ENCODE measurements around the gene OXLD1. TPM values are rescaled to one million over a fixed set of nuclear protein-coding genes. Genes with fewer than 3 reads are reported as not detected.

OXLD1 gene
- total RNA-seq, 4 donors from 2014 or later, result 17.6 to 54.5 (median 37.4) TPM

DNA sequence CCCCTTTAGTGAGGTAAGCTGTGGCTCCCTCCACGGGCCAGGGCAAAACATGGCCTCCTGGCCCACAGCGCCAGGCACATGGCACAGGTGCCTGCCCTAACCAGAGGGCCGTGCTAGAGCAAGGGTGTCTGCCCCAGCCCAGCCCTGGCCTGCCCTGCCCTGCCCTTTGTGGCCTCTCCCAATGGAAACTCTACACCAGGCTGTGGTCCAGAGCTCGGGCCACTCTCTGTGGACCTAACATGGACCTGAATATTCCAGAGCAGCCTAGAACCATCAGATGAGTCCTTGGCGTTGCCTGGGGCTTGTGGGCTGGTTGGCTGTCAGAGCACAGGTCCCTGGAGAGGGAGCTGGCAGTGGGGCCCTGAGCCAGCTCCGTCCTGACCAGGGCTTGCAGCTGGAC lies 28.8 kb upstream of the OXLD1 start:
- intact Hi-C loops (cut with DNase I), result no loop called here
- H3K27ac ChIP-seq, result no peak overlapping the region
- no peaks in the 10 kb centered on the region for H3K27me3 ChIP-seq
- 100% methylated on average over 2 of the region's 6 CpGs; no CpG with 5 or more reads in 1 of the 2 donors for WGBS, 2 donors
- H3K9me3 ChIP-seq, result no peaks in the 10 kb centered on the region
- peaks cover 80 to 100% (median 88%) of the 10 kb centered on the region in 3 donors for H3K36me3 ChIP-seq
- no peak overlapping the region for H3K4me3 ChIP-seq
- DNase-seq, result no peak
- TF ChIP-seq POLR2A (IDR thresholded peaks at IDR 0.05), result no peak
- TF ChIP-seq, protein P1, sequence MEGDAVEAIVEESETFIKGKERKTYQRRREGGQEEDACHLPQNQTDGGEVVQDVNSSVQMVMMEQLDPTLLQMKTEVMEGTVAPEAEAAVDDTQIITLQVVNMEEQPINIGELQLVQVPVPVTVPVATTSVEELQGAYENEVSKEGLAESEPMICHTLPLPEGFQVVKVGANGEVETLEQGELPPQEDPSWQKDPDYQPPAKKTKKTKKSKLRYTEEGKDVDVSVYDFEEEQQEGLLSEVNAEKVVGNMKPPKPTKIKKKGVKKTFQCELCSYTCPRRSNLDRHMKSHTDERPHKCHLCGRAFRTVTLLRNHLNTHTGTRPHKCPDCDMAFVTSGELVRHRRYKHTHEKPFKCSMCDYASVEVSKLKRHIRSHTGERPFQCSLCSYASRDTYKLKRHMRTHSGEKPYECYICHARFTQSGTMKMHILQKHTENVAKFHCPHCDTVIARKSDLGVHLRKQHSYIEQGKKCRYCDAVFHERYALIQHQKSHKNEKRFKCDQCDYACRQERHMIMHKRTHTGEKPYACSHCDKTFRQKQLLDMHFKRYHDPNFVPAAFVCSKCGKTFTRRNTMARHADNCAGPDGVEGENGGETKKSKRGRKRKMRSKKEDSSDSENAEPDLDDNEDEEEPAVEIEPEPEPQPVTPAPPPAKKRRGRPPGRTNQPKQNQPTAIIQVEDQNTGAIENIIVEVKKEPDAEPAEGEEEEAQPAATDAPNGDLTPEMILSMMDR (IDR thresholded peaks at IDR 0.05), result no peak
- H3K4me1 ChIP-seq, result no peaks in the 10 kb centered on the region

DNA sequence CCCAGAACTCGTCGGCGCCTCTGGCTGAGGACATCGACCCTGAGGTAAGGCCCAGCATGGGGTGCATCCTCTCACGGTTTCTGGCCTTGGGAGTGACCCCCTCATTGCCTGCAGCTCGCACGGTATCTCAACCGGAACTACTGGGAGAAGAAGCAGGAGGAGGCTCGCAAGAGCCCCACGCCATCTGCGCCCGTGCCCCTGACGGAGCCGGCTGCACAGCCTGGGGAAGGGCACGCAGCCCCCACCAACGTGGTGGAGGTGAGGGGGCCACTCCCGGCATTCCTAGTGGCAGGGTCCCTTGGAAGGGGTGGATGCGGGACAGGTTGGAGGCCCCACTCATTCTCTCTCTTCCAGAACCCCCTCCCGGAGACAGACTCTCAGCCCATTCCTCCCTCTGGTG lies 28.4 kb upstream of the OXLD1 start:
- no peak overlapping the region for H3K4me3 ChIP-seq
- no peaks in the 10 kb centered on the region for H3K27me3 ChIP-seq
- H3K27ac ChIP-seq, result no peak overlapping the region
- peaks cover 83 to 100% (median 84%) of the 10 kb centered on the region in 3 donors for H3K36me3 ChIP-seq
- TF ChIP-seq, protein P1 (IDR thresholded peaks at IDR 0.05), result no peak
- TF ChIP-seq POLR2A (IDR thresholded peaks at IDR 0.05), result no peak
- DNase-seq, result no peak
- H3K4me1 ChIP-seq, result peaks cover 0 to under 1% (median 0%) of the 10 kb centered on the region in 3 donors
- intact Hi-C loops (cut with DNase I), result no loop called here
- no peaks in the 10 kb centered on the region for H3K9me3 ChIP-seq
- WGBS, 2 donors, result 82% methylated on average over 6 of the region's 19 CpGs; no CpG with 5 or more reads in 1 of the 2 donors

DNA sequence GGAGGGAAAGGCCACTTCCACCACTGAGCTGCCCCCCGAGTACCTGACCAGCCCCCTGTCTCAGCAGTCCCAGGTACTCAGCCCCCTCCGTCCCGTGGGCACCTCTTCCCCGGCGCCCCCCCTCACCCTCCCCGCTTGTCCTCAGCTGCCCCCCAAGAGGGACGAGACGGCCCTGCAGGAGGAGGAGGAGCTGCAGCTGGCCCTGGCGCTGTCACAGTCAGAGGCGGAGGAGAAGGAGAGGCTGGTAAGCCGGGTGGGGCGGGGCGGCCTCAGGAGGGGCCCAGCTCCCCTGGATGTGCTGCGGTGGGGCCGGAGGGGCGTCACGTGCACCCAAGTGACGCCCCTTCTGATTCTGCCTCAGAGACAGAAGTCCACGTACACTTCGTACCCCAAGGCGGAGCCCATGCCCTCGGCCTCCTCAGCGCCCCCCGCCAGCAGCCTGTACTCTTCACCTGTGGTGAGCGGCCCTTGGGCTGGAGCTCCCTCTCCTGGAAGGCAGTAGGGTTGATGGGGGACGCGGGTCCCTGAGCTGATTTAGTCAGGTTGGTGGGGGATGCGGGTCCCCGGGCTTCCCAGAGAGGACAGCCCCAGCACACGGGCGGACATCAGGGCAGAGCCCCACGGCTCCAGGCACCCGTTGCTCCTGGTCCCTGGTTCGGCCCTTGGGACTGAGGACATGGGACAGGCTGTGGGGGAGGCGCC lies 27.3 kb upstream of the OXLD1 start:
- Histone ChIP-seq H3K36me3 (peaks cover 85 to 100% (median 88%) of the 10 kb centered on the region in 3 donors), H3K4me1 (peaks cover under 1 to 12% (median 4%) of the 10 kb centered on the region in 3 donors), H3K4me3 (no peak overlapping the region), H3K27ac (no peak overlapping the region), H3K9me3 (no peaks in the 10 kb centered on the region), H3K27me3 (no peaks in the 10 kb centered on the region)
- DNase-seq, result no peak
- WGBS, 2 donors, result 90% methylated on average over 2 of the region's 35 CpGs; no CpG with 5 or more reads in 1 of the 2 donors
- intact Hi-C loops (cut with DNase I), result no loop called here
- TF ChIP-seq, protein P1 (IDR thresholded peaks at IDR 0.05), result no peak

DNA sequence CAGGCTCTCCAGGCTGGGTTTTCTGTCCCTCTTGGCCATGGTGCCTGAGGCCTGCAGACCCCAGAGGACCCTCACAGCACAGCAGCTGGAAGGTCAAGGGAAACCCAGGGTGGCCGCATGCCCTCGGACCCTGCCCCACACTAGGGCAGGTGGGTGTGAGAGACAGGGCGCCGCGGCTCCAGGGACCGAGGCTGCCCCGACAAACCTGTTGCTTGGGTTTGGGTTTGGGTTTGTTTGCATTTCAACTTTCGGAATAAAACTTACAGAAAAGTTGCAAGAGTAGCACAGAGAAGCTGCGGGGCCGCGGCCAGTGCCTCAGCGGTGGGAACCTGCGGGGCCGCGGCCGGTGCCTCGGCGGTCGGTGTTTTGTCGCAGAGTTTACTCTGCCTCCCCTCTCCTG lies 25.2 kb upstream of the OXLD1 start:
- TF ChIP-seq, protein P1 (IDR thresholded peaks at IDR 0.05), result no peak
- TF ChIP-seq POLR2A (IDR thresholded peaks at IDR 0.05), result no peak
- no peak overlapping the region for H3K4me3 ChIP-seq
- no peaks in the 10 kb centered on the region for H3K9me3 ChIP-seq
- 93 to 99% methylated on average over 9 to 13 of the region's 20 CpGs for WGBS, 2 donors
- H3K4me1 ChIP-seq, result peaks cover 8 to 30% (median 12%) of the 10 kb centered on the region in 3 donors
- H3K27me3 ChIP-seq, result no peaks in the 10 kb centered on the region
- H3K27ac ChIP-seq, result no peak overlapping the region
- intact Hi-C loops (cut with DNase I), result no loop called here
- DNase-seq, result no peak
- peaks cover 88 to 100% (median 94%) of the 10 kb centered on the region in 3 donors for H3K36me3 ChIP-seq

DNA sequence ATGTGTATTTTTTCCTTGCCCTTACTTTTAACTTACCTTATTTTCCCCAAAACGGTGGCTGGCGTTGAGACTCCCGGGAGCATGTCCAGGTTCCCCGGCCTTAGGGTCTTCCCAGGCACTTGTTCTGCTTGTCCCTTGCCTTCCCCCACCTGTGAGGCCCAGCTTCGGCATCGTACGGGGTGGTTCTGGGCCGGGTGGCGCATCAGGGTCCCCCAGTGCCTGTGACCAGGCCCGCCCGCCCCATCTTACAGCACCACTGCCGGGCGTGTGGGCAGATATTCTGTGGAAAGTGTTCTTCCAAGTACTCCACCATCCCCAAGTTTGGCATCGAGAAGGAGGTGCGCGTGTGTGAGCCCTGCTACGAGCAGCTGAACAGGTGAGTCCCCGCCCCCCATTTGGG lies 24.8 kb upstream of the OXLD1 start:
- Histone ChIP-seq H3K4me1 (peaks cover 8 to 34% (median 12%) of the 10 kb centered on the region in 3 donors), H3K36me3 (peaks cover 88 to 100% (median 94%) of the 10 kb centered on the region in 3 donors), H3K4me3 (no peak overlapping the region), H3K9me3 (no peaks in the 10 kb centered on the region), H3K27me3 (no peaks in the 10 kb centered on the region), H3K27ac (no peak overlapping the region)
- DNase-seq, result no peak
- WGBS, 2 donors, result 82 to 88% methylated on average over 4 to 14 of the region's 18 CpGs
- intact Hi-C loops (cut with DNase I), result no loop called here
- TF ChIP-seq, protein P1 (IDR thresholded peaks at IDR 0.05), result no peak
- TF ChIP-seq POLR2A (IDR thresholded peaks at IDR 0.05), result no peak

Measured in esophagus squamous epithelium (tissue), 5 donors.